Activated B cell treated with CpG ODN at 0.5 μM for 24 hours (primary cell): ENCODE data around the gene RACGAP1. TPM values are rescaled to one million over a fixed set of nuclear protein-coding genes. Genes with fewer than 3 reads are reported as not detected.

Source experiments
- ATAC-seq: fragments of 200-7000 bp; cut with Tn5 transposase; one replicate; pipeline ENCODE4 v1.10.0; 2021; ENCODE audit warnings: low read depth, mild to moderate bottlenecking, moderate library complexity
- CTCF ChIA-PET: fragments of 350-600 bp; sonication (Branson Sonifier 250); formaldehyde crosslinking; loops from one replicate; lab custom pipeline; 2021; ENCODE audit warnings: antibody characterized with exemption; lab: Charles Lee
- POLR2A ChIA-PET: fragments of 350-600 bp; sonication (Branson Sonifier 250); formaldehyde crosslinking; loops from one replicate; lab custom pipeline; 2021; ENCODE audit warnings: antibody characterized with exemption; lab: Charles Lee
- DNase-seq: peaks from one replicate; pipeline ENCODE4 v3.0.0; 2022
- H3K27ac Mint-ChIP-seq: one replicate; pipeline ENCODE4 v1.8.0; 2020; ENCODE audit warnings: mixed read lengths
- H3K27me3 Mint-ChIP-seq: one replicate; pipeline ENCODE4 v1.8.0; 2021; ENCODE audit warnings: mixed read lengths
- H3K36me3 Mint-ChIP-seq: one replicate; pipeline ENCODE4 v1.8.0; 2021; ENCODE audit warnings: low read depth, mixed read lengths
- H3K4me1 Mint-ChIP-seq: one replicate; pipeline ENCODE4 v1.8.0; 2021; ENCODE audit warnings: mixed read lengths
- H3K4me3 Mint-ChIP-seq: one replicate; pipeline ENCODE4 v1.8.0; 2020; ENCODE audit warnings: mild to moderate bottlenecking, mixed read lengths
- H3K9me3 Mint-ChIP-seq: one replicate; pipeline ENCODE4 v1.8.0; 2020; ENCODE audit warnings: mixed read lengths
- CTCF ChIP-seq: fragments of 200-600 bp; IDR thresholded peaks from one replicate; pipeline ENCODE4 v1.8.0; 2022; ENCODE audit warnings: antibody characterized with exemption, mild to moderate bottlenecking
- intact Hi-C: fragments of 100-400 bp; cut with micrococcal nuclease; formaldehyde crosslinking; loops from one replicate; pipeline ENCODE4 v1.15.1; 2024
- total RNA-seq: library from RNA; stranded (reverse); gene quantifications from 2 replicates; pipeline ENCODE4 v1.2.3, GENCODE V29; 2022

Gene RACGAP1
- total RNA-seq, 1 donor from 2014 or later, result 12.6 TPM

- Mint-ChIP-seq H3K27ac (no peak overlapping the region), H3K4me1 (peaks cover 4% of the 10 kb centered on the region), H3K9me3 (no peaks in the 10 kb centered on the region), H3K4me3 (no peak overlapping the region), H3K36me3 (no peaks in the 10 kb centered on the region), H3K27me3 (peaks cover 39% of the 10 kb centered on the region)
- DNase-seq (no peak), ATAC-seq (no peak)
- CTCF ChIA-PET, result interaction anchor here (2.0 to 3.4 kb wide), 5 partner anchors 17 to 102 kb away, joined by 5 to 73 read pairs (median 15); no protein-coding TSS in a partner anchor
- no peak for TF ChIP-seq CTCF
- intact Hi-C loops, result loop anchor here (5.0 kb wide), 2 partner anchors 99 to 211 kb away; no protein-coding TSS in a partner anchor
- POLR2A ChIA-PET, result no interaction called here
Observed at GRCh38 chr12:49965836-49966235, 59.5 kb downstream of the RACGAP1 start.

GRCh38 chr12:49964849-49965624 lies 60.3 kb downstream of the RACGAP1 start:
- ChIA-PET CTCF (interaction anchor here (0.7 to 3.4 kb wide), 4 partner anchors 32 to 211 kb away, joined by 3 to 45 read pairs (median 4); no protein-coding TSS in a partner anchor), POLR2A (no interaction called here)
- Mint-ChIP-seq H3K27ac (no peak overlapping the region), H3K9me3 (no peaks in the 10 kb centered on the region), H3K27me3 (peaks cover 47% of the 10 kb centered on the region), H3K4me3 (no peak overlapping the region), H3K4me1 (peaks cover 11% of the 10 kb centered on the region), H3K36me3 (no peaks in the 10 kb centered on the region)
- DNase-seq (no peak), ATAC-seq (no peak)
- intact Hi-C loops, result loop anchor here (5.0 kb wide), 2 partner anchors 98 to 212 kb away; no protein-coding TSS in a partner anchor
- no peak for TF ChIP-seq CTCF

DNA sequence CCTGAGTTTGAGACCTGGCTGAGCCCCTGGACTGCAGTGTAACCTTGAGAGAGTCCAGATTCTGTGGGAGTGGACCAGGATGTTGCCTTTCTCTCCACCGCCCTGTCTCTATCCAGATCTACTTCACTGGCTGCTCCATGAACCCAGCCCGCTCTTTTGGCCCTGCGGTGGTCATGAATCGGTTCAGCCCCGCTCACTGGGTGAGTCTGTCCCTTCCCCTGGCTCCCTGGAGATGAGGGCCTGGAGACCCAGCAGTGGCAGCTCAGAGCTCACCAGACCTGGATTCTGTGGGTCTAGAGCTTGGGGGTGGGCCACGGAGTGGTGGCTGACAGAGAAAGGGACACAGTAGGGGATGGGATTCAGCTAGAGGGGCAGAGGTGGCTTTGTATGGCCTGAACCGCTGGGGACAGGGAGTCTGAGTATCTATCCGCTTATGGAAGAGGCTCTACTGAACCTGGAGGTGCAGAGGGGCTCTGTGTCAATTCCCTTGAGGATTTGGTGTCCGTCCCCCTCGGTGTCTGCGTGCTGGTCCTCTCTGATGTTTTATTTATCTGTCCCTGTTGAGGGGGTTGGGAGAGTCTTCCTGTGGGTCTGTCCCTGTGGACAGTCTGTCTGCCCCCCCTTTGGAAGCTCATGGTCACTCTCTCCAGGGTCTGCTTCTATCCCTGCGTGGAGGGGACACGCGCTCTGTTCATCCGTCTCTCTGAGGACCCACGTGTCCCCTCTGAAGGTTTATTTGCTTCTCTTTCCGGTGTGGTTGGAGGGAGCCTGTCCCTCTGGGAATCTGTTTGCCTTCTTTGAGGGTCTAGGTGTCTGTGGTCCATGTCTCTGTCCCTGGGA lies 61.1 kb downstream of the RACGAP1 start:
- CTCF ChIA-PET, result interaction anchor here (0.6 to 3.4 kb wide), 5 partner anchors 18 to 725 kb away, joined by 3 to 45 read pairs (median 3); no protein-coding TSS in a partner anchor
- Mint-ChIP-seq H3K36me3 (no peaks in the 10 kb centered on the region), H3K9me3 (no peaks in the 10 kb centered on the region), H3K27ac (no peak overlapping the region), H3K27me3 (peaks cover 52% of the 10 kb centered on the region), H3K4me3 (no peak overlapping the region), H3K4me1 (peaks cover 11% of the 10 kb centered on the region)
- intact Hi-C loops, result no loop called here
- ATAC-seq, result no peak
- no peak for DNase-seq
- no peak for TF ChIP-seq CTCF
- POLR2A ChIA-PET, result no interaction called here

GRCh38 chr12:49962861-49963765 lies 62.2 kb downstream of the RACGAP1 start:
- Mint-ChIP-seq H3K27me3 (peaks cover 55% of the 10 kb centered on the region), H3K4me3 (no peak overlapping the region), H3K27ac (no peak overlapping the region), H3K36me3 (no peaks in the 10 kb centered on the region), H3K9me3 (no peaks in the 10 kb centered on the region), H3K4me1 (peaks cover 11% of the 10 kb centered on the region)
- no peak for TF ChIP-seq CTCF
- POLR2A ChIA-PET, result interaction anchor here (0.6 kb wide), 1 partner anchor 192 kb away, joined by 3 read pairs; no protein-coding TSS in a partner anchor
- ATAC-seq, result no peak
- CTCF ChIA-PET, result interaction anchor here (1.3 kb wide), 1 partner anchor 17 kb away, joined by 5 read pairs; no protein-coding TSS in a partner anchor
- no peak for DNase-seq
- intact Hi-C loops, result no loop called here
